Endothelial cell of umbilical vein (primary cell): ENCODE data around the gene RAC2. TPM values are rescaled to one million over a fixed set of nuclear protein-coding genes. Genes with fewer than 3 reads are reported as not detected.

Experiments used
- BruUV-seq: library from RNA; stranded (reverse); fragments of 400-500 nt; replicated peaks from 2 replicates; lab custom pipeline; 2021; lab: Mats Ljungman, UMichigan
- CTCF ChIA-PET: fragments of 300-600, 350-600 bp; sonication (Branson Sonifier 250); formaldehyde crosslinking; loops from one replicate; lab custom pipeline; 2021; ENCODE audit warnings: antibody characterized with exemption, inconsistent platforms; lab: Charles Lee
- POLR2A ChIA-PET: fragments of 300-600, 350-600 bp; sonication (Branson Sonifier 250); formaldehyde crosslinking; loops from one replicate; lab custom pipeline; 2021; ENCODE audit warnings: antibody characterized with exemption, inconsistent platforms; lab: Charles Lee
- DNase-seq: peaks from one replicate; pipeline ENCODE4 v3.0.0-alpha.2; 2011; ENCODE audit warnings: low read depth, low spot score
- FAIRE-seq: peaks from 2 replicates; lab custom pipeline; 2011; peaks lifted over from hg19 to GRCh38; lab: Jason Lieb, UNC
- H2AFZ ChIP-seq: 2 replicates; pipeline ENCODE4 v1.6.0; 2012; ENCODE audit warnings: low read depth, low read length, control low read depth, inconsistent platforms
- H3K27ac ChIP-seq: 2 replicates; pipeline ENCODE4 v1.5.1; 2011; ENCODE audit warnings: low read depth, mild to moderate bottlenecking, control low read depth, low read length, moderate library complexity; ENCODE audit not compliant: insufficient read depth
- H3K27me3 ChIP-seq, 2 experiments: 2 replicates each; pipeline versions ENCODE4 v1.6.0 to v1.6.1; 2011; ENCODE audit warnings: low read length in 2 of 2, mixed read lengths in 1 of 2; ENCODE audit not compliant: control insufficient read depth in 2 of 2, insufficient read depth in 2 of 2
- H3K36me3 ChIP-seq, 2 experiments: 2 replicates in 1 of 2; 3 replicates in 1 of 2; pipeline ENCODE4 v1.5.1; 2011; ENCODE audit warnings: low read length in 2 of 2, mild to moderate bottlenecking in 1 of 2, moderate library complexity in 1 of 2; ENCODE audit not compliant: control insufficient read depth in 2 of 2, insufficient read depth in 2 of 2; ENCODE audit errors: extremely low read depth in 1 of 2
- H3K4me1 ChIP-seq: 3 replicates; pipeline ENCODE4 v1.5.1; 2011; ENCODE audit warnings: mild to moderate bottlenecking, low read length; ENCODE audit not compliant: control insufficient read depth, insufficient read depth; ENCODE audit errors: extremely low read depth
- H3K4me2 ChIP-seq: 2 replicates; pipeline ENCODE4 v1.6.1; 2011; ENCODE audit warnings: low read length, control low read depth, mixed read lengths; ENCODE audit not compliant: insufficient read depth
- H3K4me3 ChIP-seq, 3 experiments: fragments of 200-600 bp in 1 of 3; sonication (generic), shearing (Covaris generic) in 1 of 3; replicated peaks in 1 of 3; 2 replicates each; pipeline ENCODE4 v1.5.1; 2011 to 2016; ENCODE audit warnings: control low read depth in 3 of 3, low read length in 3 of 3, mild to moderate bottlenecking in 2 of 3, inconsistent platforms in 1 of 3, low read depth in 1 of 3, moderate library complexity in 1 of 3; ENCODE audit not compliant: insufficient read depth in 1 of 3
- H3K79me2 ChIP-seq: 2 replicates; pipeline ENCODE4 v1.6.0; 2012; ENCODE audit warnings: low read length, inconsistent platforms; ENCODE audit not compliant: control insufficient read depth, insufficient read depth
- H3K9ac ChIP-seq: replicated peaks from 2 replicates; pipeline ENCODE3; 2011; ENCODE audit warnings: low read length, control low read depth; ENCODE audit not compliant: insufficient read depth; ENCODE audit errors: extremely low read depth
- H3K9me1 ChIP-seq: replicated peaks from 3 replicates; pipeline ENCODE4 v1.6.0; 2011; ENCODE audit warnings: mild to moderate bottlenecking, low read length; ENCODE audit not compliant: control insufficient read depth, insufficient read depth; ENCODE audit errors: extremely low read depth
- H3K9me3 ChIP-seq: replicated peaks from 2 replicates; pipeline ENCODE4 v1.5.1; 2012; ENCODE audit warnings: low read length, inconsistent platforms; ENCODE audit not compliant: control insufficient read depth, insufficient read depth
- H4K20me1 ChIP-seq: replicated peaks from 2 replicates; pipeline ENCODE3; 2011; ENCODE audit warnings: mild to moderate bottlenecking, low read length; ENCODE audit not compliant: control insufficient read depth, insufficient read depth; ENCODE audit errors: extremely low read depth
- CTCF ChIP-seq, 2 donors: IDR thresholded peaks; 1 replicate in 1 of 2; 2 replicates in 1 of 2; pipeline ENCODE4 v1.5.1; 2011; ENCODE audit warnings: low read length in 2 of 2, mild to moderate bottlenecking in 2 of 2, moderate library complexity in 2 of 2, control low read depth in 1 of 2, inconsistent platforms in 1 of 2, low read depth in 1 of 2; ENCODE audit not compliant: insufficient read depth in 1 of 2; ENCODE audit errors: extremely low read depth in 1 of 2
- EZH2 ChIP-seq: IDR thresholded peaks from 2 replicates; pipeline ENCODE4 v1.6.1; 2012; ENCODE audit warnings: borderline replicate concordance, low read depth, mild to moderate bottlenecking, moderate library complexity, low read length, inconsistent platforms; ENCODE audit not compliant: severe bottlenecking
- FOS ChIP-seq: IDR thresholded peaks from 2 replicates; pipeline ENCODE4 v1.6.1; 2011; ENCODE audit warnings: mild to moderate bottlenecking, low read length, moderate library complexity, borderline replicate concordance; ENCODE audit not compliant: insufficient read depth
- GATA2 ChIP-seq: IDR thresholded peaks from 2 replicates; pipeline ENCODE4 v1.7.0; 2011; ENCODE audit warnings: low read depth, mild to moderate bottlenecking, moderate library complexity, mixed read lengths, low read length; ENCODE audit not compliant: insufficient read length, insufficient read depth
- JUN ChIP-seq: IDR thresholded peaks from 2 replicates; pipeline ENCODE4 v1.6.1; 2011; ENCODE audit warnings: borderline replicate concordance, low read depth; ENCODE audit not compliant: insufficient read length, insufficient read depth
- MYC ChIP-seq: IDR thresholded peaks from one replicate; pipeline ENCODE4 v1.6.1; 2011; ENCODE audit warnings: mild to moderate bottlenecking, low read depth, low read length
- POLR2A ChIP-seq: IDR thresholded peaks from 2 replicates; pipeline ENCODE4 v1.6.1; 2012; ENCODE audit warnings: low read depth, mild to moderate bottlenecking, control low read depth, low read length
- POLR2AphosphoS5 ChIP-seq: IDR thresholded peaks from 2 replicates; pipeline ENCODE4 v1.6.1; 2012; ENCODE audit warnings: low read depth, mild to moderate bottlenecking, control low read depth, low read length, moderate library complexity; ENCODE audit not compliant: insufficient read depth
- dilution Hi-C: fragments of 300-500 bp; cut with MboI; formaldehyde crosslinking; loops from one replicate; pipeline ENCODE4 v1.15.0; 2019; ENCODE audit warnings: low sequenced_read_pairs; ENCODE audit not compliant: extremely low pct_ligation_motif_present
- intact Hi-C: fragments of 100-400 bp; cut with micrococcal nuclease; formaldehyde crosslinking; loops from one replicate; pipeline ENCODE4 v1.10.0; 2022
- polyA plus RNA-seq, 4 experiments: library from polyadenylated mRNA; depleted of rRNA in 3 of 4; stranded (reverse) in 3 of 4; unstranded in 1 of 4; fragments of >200 nt; gene quantifications; 2 replicates each; pipeline versions ENCODE4 v1.2.1 to v1.2.3, GENCODE V29; 2011 to 2012; ENCODE audit warnings: missing spikeins in 1 of 4
- total RNA-seq: library from RNA; stranded (reverse); gene quantifications from 2 replicates; pipeline ENCODE4 v1.2.3, GENCODE V29; 2021
- TF ChIP-seq, protein P1 (sequence below): IDR thresholded peaks from 2 replicates; pipeline ENCODE4 v1.6.1; 2011; ENCODE audit not compliant: insufficient read depth, insufficient read length

The RAC2 gene
- total and polyA plus RNA-seq, 2 donors (not counting 3 experiments of a cell fraction or from before 2014, with no cell fraction given) = 122 to 181 TPM

DNA sequence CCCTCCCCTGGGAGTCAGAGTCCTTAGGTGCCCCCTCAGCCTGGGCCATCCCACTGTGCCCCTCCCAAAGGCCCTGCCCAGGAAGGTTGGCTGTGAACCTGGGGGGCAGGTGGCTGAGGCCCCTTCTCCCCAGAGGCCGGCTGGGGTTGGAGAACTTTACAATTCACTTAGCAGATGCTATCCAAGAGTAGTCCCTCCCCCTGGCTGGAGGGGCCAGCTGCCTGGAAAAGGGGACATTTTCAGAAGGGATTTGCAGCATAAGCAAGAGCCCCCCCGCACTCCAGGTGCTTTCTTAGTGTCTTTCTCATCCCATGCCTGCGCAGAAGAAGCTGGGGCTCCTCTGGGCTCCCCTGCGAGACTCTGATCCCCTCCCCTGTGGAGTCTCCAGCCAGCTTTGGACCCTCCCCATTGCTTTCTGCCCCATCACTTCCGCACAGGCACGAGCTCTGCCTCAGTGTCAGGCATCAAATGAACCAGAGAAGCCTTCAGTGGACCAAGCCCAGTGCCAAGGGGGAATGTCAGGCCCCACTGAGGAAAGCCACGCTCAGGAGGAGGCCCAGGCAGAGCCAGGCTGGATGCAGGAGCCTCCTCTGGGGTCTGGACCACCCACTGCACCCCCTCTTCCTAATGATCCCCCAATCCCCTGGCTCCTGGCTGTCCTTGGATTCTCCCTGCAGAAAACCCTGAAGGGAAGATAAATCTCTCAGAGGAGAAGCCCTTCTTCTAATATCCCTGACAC lies 35.5 kb downstream of the RAC2 start:
- no peaks in the 10 kb centered on the region for H4K20me1 ChIP-seq
- FAIRE-seq (no peak), DNase-seq (no peak)
- no peaks in the 10 kb centered on the region for H3K79me2 ChIP-seq
- H3K9me3 ChIP-seq = no peaks in the 10 kb centered on the region
- no peaks in the 10 kb centered on the region for H3K4me1 ChIP-seq
- peaks cover 0 to 3% of the 10 kb centered on the region in 2 experiments for H3K27me3 ChIP-seq
- intact Hi-C loops (no loop called here), dilution Hi-C loops (no loop called here)
- no peak overlapping the region for H2AFZ ChIP-seq
- no peak overlapping the region for H3K9ac ChIP-seq
- TF ChIP-seq GATA2 (no peak), POLR2A (no peak), JUN (no peak), MYC (no peak), POLR2AphosphoS5 (no peak), CTCF (IDR thresholded peaks at IDR 0.05; ENCODE audit: extremely low read depth in 1 of 2, insufficient read depth in 1 of 2, low read depth in 1 of 2, low read length in 2 of 2) (no peak), EZH2 (no peak), FOS (no peak)
- TF ChIP-seq, protein P1, sequence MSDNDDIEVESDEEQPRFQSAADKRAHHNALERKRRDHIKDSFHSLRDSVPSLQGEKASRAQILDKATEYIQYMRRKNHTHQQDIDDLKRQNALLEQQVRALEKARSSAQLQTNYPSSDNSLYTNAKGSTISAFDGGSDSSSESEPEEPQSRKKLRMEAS = no peak
- POLR2A ChIA-PET = no interaction called here
- H3K9me1 ChIP-seq = no peaks in the 10 kb centered on the region
- no peaks in the 10 kb centered on the region for H3K36me3 ChIP-seq
- CTCF ChIA-PET = interaction anchor here (0.8 kb wide), 1 partner anchor 9 kb away, joined by 4 read pairs; no protein-coding TSS in a partner anchor
- no peak overlapping the region for H3K27ac ChIP-seq
- no peak overlapping the region for H3K4me3 ChIP-seq
- no peak overlapping the region for H3K4me2 ChIP-seq
- no TSS peak for BruUV-seq
